BLaER1 (cell line): Measurements from ENCODE around the gene PDGFD.

ENCODE experiments used
- H3K27ac ChIP-seq: shearing (Covaris generic); formaldehyde crosslinking; 2 replicates; pipeline ENCODE4 v1.8.1; 2022
- H3K27me3 ChIP-seq: shearing (Covaris generic); formaldehyde crosslinking; 2 replicates; pipeline ENCODE4 v1.8.1; 2022
- H3K36me3 ChIP-seq: shearing (Covaris generic); formaldehyde crosslinking; 2 replicates; pipeline ENCODE4 v1.8.1; 2022
- H3K4me1 ChIP-seq: shearing (Covaris generic); formaldehyde crosslinking; 2 replicates; pipeline ENCODE4 v1.8.1; 2022
- H3K4me2 ChIP-seq: shearing (Covaris generic); formaldehyde crosslinking; 2 replicates; pipeline ENCODE4 v1.8.1; 2022
- H3K4me3 ChIP-seq: shearing (Covaris generic); formaldehyde crosslinking; 2 replicates; pipeline ENCODE4 v1.8.1; 2022
- H3K9ac ChIP-seq: shearing (Covaris generic); formaldehyde crosslinking; 2 replicates; pipeline ENCODE4 v1.8.1; 2022
- H3K9me3 ChIP-seq: shearing (Covaris generic); formaldehyde crosslinking; 2 replicates; pipeline ENCODE4 v1.8.1; 2022
- H4K20me1 ChIP-seq: shearing (Covaris generic); formaldehyde crosslinking; 2 replicates; pipeline ENCODE4 v1.8.1; 2022
- Cebpa-rat ChIP-seq: shearing (Covaris generic); IDR thresholded peaks from 2 replicates; pipeline ENCODE4 v1.8.1; 2022

PDGFD gene

DNA sequence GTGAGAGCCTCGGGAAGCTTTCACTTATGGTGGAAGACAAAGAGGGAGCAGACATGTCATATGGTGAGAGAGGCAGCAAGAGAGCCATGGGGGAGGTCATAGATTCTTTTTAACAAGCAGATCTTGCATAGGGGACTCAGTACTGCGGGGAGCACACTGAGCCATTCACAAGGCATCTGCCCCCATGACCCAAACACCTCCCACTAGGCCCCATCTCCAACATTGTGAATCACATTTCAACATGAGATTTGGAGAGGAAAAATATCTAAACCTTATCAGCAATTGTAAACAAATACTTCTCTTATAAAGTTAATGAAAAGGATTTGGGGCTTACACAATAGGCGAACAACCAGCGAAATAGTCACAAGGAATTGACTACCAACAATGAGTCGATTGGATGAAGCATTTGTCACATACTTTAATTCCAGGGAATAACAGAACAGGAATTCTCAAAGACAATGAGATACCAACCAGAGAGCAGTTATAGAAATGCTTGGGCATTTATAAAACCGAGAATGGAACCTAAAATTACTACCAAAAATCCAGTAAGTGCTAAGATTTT lies 120.2 kb downstream of the PDGFD start:
- H3K36me3 ChIP-seq: no peaks in the 10 kb centered on the region
- TF ChIP-seq Cebpa-rat: no peak
- H3K27me3 ChIP-seq: no peaks in the 10 kb centered on the region
- H3K9me3 ChIP-seq: no peaks in the 10 kb centered on the region
- no peak overlapping the region for H3K4me2 ChIP-seq
- H3K4me3 ChIP-seq: no peak overlapping the region
- no peak overlapping the region for H3K27ac ChIP-seq
- H4K20me1 ChIP-seq: no peaks in the 10 kb centered on the region
- no peaks in the 10 kb centered on the region for H3K4me1 ChIP-seq
- H3K9ac ChIP-seq: no peak overlapping the region

DNA sequence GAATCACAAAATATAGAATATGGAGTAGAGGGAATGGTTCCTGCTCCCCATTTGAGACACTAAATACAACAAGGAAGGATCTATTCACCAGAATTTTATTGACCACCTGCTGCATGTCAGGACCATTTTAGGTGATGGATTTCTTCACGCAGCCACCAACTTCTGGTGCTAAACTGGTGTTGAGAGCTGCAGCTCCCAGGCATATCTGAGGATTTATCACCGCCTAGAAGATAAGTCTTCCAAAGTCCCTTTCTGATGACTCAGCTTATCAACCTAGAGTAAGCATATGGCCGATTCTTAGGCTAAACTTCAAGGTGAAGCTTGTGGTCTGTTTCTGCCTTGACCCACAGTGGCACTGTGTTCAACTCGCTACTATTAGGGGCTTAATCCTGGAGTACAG lies 120.8 kb downstream of the PDGFD start:
- Histone ChIP-seq H4K20me1 (no peaks in the 10 kb centered on the region), H3K4me3 (no peak overlapping the region), H3K4me1 (no peaks in the 10 kb centered on the region), H3K36me3 (no peaks in the 10 kb centered on the region), H3K4me2 (no peak overlapping the region), H3K27me3 (no peaks in the 10 kb centered on the region), H3K27ac (no peak overlapping the region), H3K9ac (no peak overlapping the region), H3K9me3 (no peaks in the 10 kb centered on the region)
- TF ChIP-seq Cebpa-rat: no peak

DNA sequence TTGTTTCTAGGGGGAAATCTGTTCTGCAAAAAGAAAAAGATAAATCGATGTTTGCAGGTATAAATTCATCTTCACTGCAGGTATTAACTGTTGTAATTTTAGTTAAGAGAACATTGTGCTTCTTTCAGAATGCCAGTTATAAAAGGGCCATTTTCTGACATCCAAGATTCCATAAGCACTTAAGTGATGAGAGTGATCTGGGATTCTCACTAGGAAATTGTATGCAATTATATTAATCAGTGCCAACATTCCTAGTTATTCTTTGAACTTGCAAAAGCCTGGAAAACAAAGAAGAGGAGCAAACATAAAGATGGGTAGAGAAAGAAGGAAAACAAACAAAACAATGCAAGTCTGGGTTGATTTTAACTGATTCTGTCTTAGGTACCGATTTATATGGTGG lies 122.2 kb downstream of the PDGFD start:
- Histone ChIP-seq H3K27ac (no peak overlapping the region), H3K4me1 (no peaks in the 10 kb centered on the region), H3K9me3 (no peaks in the 10 kb centered on the region), H3K9ac (no peak overlapping the region), H3K4me2 (no peak overlapping the region), H3K4me3 (no peak overlapping the region), H3K36me3 (no peaks in the 10 kb centered on the region), H3K27me3 (no peaks in the 10 kb centered on the region), H4K20me1 (no peaks in the 10 kb centered on the region)
- TF ChIP-seq Cebpa-rat: no peak

DNA sequence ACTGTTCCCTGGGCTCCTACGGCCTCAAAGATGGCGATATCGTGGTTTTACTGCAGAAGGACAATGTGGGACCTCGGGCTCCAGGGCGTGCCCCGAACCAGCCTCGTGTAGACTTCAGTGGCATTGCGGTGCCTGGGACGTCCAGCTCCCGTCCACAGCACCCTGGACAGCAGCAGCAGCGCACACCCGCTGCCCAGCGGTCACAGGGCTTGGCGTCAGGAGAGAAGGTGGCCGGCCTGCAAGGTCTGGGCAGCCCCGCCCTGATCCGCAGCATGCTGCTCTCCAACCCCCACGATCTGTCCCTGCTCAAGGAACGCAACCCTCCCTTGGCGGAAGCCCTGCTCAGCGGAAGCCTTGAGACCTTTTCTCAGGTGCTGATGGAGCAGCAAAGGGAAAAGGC lies 127.0 kb downstream of the PDGFD start:
- Histone ChIP-seq H3K27me3 (no peaks in the 10 kb centered on the region), H4K20me1 (no peaks in the 10 kb centered on the region), H3K4me3 (no peak overlapping the region), H3K4me1 (no peaks in the 10 kb centered on the region), H3K36me3 (no peaks in the 10 kb centered on the region), H3K9ac (no peak overlapping the region), H3K9me3 (no peaks in the 10 kb centered on the region), H3K27ac (no peak overlapping the region), H3K4me2 (no peak overlapping the region)
- no peak for TF ChIP-seq Cebpa-rat

DNA sequence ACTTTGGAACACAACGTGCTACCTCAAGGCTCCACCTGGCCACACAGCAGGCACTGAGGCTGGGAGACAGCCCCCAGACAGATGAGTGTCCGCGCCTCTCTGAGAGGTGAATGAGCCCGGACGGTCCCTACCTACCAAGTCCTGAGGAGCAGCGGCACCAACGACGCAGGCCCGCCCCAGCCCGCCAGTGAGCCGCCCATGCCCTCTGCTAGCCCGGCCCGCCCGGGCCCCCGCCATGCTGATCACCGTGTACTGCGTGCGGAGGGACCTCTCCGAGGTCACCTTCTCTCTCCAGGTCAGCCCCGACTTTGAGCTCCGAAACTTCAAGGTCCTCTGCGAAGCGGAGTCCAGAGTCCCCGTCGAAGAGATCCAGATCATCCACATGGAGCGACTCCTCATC lies 127.4 kb downstream of the PDGFD start, which contains the start of gene DDI1:
Gene DDI1 (plus strand): TSS at position 53 of the 400 bp plus-strand sequence. CDS start 183 bp downstream, at position 236.
- H3K9me3 ChIP-seq: no peaks in the 10 kb centered on the region
- no peaks in the 10 kb centered on the region for H3K27me3 ChIP-seq
- no peak within 1 kb of the TSS for H3K27ac ChIP-seq
- H4K20me1 ChIP-seq: no peaks in the 10 kb centered on the region
- TF ChIP-seq Cebpa-rat: no peak
- H3K4me2 ChIP-seq: no peak within 1 kb of the TSS
- no peak within 1 kb of the TSS for H3K4me3 ChIP-seq
- H3K4me1 ChIP-seq: no peaks in the 10 kb centered on the region
- H3K36me3 ChIP-seq: no peaks in the 10 kb centered on the region
- H3K9ac ChIP-seq: no peak within 1 kb of the TSS

DNA sequence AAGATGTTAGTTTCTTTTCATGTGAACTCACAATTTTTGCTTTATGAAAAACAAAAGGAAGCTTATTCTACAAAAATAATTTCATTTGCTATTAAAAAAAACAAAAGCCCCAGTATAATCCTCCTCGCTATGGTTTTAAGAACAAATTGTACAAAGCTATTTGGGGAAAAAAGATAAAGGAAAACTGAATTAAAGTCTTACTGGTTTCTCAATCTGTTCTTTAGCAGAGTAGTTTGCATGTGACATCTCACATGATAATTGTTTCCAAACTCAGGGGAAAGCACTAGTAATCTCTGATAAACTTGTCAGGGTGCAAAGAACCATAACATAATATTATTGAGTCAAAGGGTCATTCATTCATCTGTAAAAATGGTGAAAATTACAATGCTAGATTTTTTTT lies 130.4 kb downstream of the PDGFD start:
- TF ChIP-seq Cebpa-rat: no peak
- no peaks in the 10 kb centered on the region for H3K9me3 ChIP-seq
- H4K20me1 ChIP-seq: no peaks in the 10 kb centered on the region
- H3K9ac ChIP-seq: no peak overlapping the region
- no peaks in the 10 kb centered on the region for H3K27me3 ChIP-seq
- no peaks in the 10 kb centered on the region for H3K4me1 ChIP-seq
- no peak overlapping the region for H3K4me2 ChIP-seq
- no peak overlapping the region for H3K27ac ChIP-seq
- no peaks in the 10 kb centered on the region for H3K36me3 ChIP-seq
- no peak overlapping the region for H3K4me3 ChIP-seq

DNA sequence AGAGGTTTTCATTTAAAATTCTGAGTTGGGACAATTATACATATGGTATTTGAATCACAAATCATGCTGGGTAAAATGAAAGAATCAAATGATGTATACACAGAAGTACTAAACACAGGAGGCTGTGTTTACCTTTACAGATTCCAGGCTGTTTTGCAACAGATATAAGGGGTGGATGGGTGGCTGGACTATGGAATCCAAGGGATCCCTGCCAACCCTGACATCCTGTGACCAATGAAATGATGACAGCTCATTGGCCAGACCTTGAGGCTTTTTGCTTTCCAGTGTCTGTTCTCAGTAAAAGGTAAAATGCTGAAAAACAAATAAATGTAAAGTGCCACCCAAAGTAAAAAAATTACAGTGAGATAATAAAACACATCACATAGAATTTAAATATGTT lies 130.8 kb downstream of the PDGFD start:
- TF ChIP-seq Cebpa-rat: no peak
- Histone ChIP-seq H3K27me3 (no peaks in the 10 kb centered on the region), H3K4me3 (no peak overlapping the region), H3K9ac (no peak overlapping the region), H3K4me1 (no peaks in the 10 kb centered on the region), H3K36me3 (no peaks in the 10 kb centered on the region), H4K20me1 (no peaks in the 10 kb centered on the region), H3K9me3 (no peaks in the 10 kb centered on the region), H3K27ac (no peak overlapping the region), H3K4me2 (no peak overlapping the region)

DNA sequence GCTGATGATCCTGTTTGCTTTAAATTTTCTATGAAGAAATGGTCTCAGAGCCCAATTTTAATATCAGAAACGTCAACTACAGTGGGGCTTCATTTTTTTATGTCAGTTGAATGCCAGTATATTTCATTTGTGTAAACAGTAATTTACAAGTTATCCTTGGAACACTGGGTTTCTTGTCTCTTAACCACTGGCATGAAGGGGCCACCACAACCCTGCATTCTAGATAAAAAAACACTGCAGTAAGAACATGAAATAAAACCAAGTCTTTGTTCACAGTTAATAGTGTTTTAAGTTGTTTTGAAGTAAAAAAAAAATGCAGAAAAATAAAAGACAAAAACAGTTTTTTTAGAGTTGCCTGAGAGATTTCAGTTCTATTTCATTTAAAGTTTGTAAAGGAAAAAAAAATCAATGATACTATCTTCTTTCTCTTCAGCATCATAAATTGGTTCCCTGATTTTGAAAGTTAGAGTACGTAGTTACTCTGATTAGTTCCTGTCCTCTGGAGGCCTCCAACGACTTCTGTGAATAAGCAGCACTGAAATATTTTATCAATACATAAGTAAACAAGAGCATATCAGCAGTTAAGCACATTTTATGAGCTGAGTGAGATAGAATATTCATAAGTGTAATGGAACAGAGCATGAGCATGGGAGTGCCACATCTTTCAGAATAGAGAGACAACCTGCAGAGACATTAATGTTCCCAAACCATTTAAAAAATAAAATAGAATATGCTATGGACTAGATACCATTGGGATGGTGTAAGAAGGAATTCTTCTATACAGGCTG lies 135.3 kb downstream of the PDGFD start:
- no peak overlapping the region for H3K4me2 ChIP-seq
- H3K27me3 ChIP-seq: no peaks in the 10 kb centered on the region
- no peak overlapping the region for H3K27ac ChIP-seq
- no peak overlapping the region for H3K9ac ChIP-seq
- H3K9me3 ChIP-seq: no peaks in the 10 kb centered on the region
- no peaks in the 10 kb centered on the region for H4K20me1 ChIP-seq
- TF ChIP-seq Cebpa-rat: no peak
- H3K4me1 ChIP-seq: no peaks in the 10 kb centered on the region
- no peaks in the 10 kb centered on the region for H3K36me3 ChIP-seq
- H3K4me3 ChIP-seq: no peak overlapping the region

DNA sequence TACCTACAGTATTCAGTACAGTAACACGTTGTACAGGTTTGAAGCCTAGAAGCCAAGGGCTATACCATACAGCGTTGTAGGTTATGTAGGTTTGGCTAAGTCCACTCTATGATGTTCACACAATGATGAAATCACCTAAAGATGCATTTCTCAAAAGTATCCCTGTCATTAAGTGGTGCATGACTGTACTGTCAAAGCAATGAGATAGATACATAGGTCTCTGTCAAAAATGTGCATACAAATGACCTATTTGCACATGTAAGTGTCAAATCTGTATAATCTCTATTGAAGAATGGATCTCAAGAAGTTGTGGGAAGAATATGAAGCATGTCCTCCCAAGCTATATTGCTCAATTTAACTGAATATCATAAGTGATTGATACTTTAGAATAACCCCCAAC lies 139.4 kb downstream of the PDGFD start:
- H3K9me3 ChIP-seq: no peaks in the 10 kb centered on the region
- H3K36me3 ChIP-seq: no peaks in the 10 kb centered on the region
- no peak overlapping the region for H3K4me3 ChIP-seq
- H3K4me2 ChIP-seq: no peak overlapping the region
- H3K4me1 ChIP-seq: no peaks in the 10 kb centered on the region
- no peaks in the 10 kb centered on the region for H4K20me1 ChIP-seq
- H3K27ac ChIP-seq: no peak overlapping the region
- no peaks in the 10 kb centered on the region for H3K27me3 ChIP-seq
- TF ChIP-seq Cebpa-rat: no peak
- H3K9ac ChIP-seq: no peak overlapping the region

DNA sequence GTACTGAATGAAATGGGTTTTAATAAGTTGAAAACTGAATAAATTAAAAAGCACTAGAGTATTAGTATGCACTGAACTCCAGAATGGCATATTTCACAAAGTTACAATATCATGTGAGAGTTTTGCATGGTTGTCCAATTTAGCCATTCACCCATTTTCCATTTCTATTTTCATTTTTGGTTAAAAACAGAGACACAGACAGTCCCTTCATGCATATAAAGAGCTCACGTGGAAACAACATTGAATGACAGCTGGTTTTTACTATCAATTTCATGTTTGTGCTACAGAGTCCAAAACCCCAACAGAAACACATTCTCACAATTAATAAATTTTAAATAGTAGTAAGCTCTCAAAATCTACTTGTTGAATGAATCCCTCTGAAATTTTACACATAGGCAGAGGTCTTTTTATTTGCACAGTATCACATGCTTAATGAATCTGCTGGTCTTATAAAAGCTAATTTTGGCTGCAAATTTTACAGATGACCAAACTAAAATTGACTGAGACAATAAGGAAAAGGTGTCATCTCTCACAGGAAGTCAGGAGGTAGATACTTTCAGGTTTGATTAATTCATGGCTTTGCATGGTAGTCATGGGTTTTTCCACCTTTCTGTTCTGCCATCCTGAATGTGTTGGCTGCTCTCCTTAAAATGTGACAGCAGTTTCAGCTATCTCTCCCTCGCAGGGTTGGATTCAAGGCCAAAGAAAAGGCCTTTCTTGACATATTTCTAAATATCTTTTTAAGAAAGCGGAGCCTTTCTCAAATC lies 148.1 kb downstream of the PDGFD start:
- no peak overlapping the region for H3K9ac ChIP-seq
- H3K27ac ChIP-seq: no peak overlapping the region
- H4K20me1 ChIP-seq: no peaks in the 10 kb centered on the region
- no peaks in the 10 kb centered on the region for H3K27me3 ChIP-seq
- H3K4me3 ChIP-seq: no peak overlapping the region
- H3K4me1 ChIP-seq: no peaks in the 10 kb centered on the region
- no peaks in the 10 kb centered on the region for H3K36me3 ChIP-seq
- no peak for TF ChIP-seq Cebpa-rat
- no peaks in the 10 kb centered on the region for H3K9me3 ChIP-seq
- no peak overlapping the region for H3K4me2 ChIP-seq
